ENCODE results near the gene PDE4B.

DNA sequence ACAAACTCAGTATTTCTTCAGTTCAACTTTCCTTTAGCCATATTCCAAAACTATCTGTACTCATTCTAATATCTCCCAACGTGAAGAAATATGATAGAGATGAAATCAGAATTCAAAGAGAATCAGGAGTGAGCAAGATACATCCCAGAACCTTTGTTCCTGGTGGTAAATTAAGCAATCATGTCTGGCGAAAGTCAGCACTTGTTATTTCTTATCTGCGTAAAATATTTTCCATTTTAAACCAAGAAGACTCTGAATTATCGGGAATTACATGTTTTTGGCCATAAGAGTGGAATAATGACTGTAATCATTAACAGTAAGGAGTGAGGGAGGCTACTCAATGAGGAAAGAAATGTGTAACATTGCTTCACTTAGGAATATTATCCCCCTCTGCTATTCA lies 253.7 kb downstream of the PDE4B start:
- TF ChIP-seq TAF1 (IDR thresholded peaks at IDR 0.05; ENCODE audit: low read depth, low read length) (no peak), POLR2A (IDR thresholded peaks at IDR 0.05; ENCODE audit: low read depth, low read length) (no peak)
